Erythroblast (primary cell): ENCODE results near the gene CLRN3.

ENCODE experiments used
- DNase-seq, 2 experiments: peaks; one replicate each; lab custom pipeline; 2025; lab: John Stamatoyannopoulos, UW
- GATA1 ChIP-seq: IDR thresholded peaks from 2 replicates; pipeline ENCODE4 v1.6.1; 2011; ENCODE audit warnings: low read depth, mild to moderate bottlenecking, control low read depth, low read length, moderate library complexity
- POLR2A ChIP-seq: IDR thresholded peaks from 2 replicates; pipeline ENCODE4 v1.6.1; 2011; ENCODE audit warnings: mild to moderate bottlenecking, low read length

CLRN3 gene

GRCh38 chr10:127896590-127896989 is 3.8 kb upstream of the CLRN3 start:
- TF ChIP-seq GATA1 (no peak), POLR2A (no peak)
- DNase-seq = no peak

- no peak for DNase-seq
- TF ChIP-seq POLR2A = no peak
- TF ChIP-seq GATA1 = no peak
Measured at GRCh38 chr10:127894146-127894545, 1.4 kb upstream of the CLRN3 start.

DNA sequence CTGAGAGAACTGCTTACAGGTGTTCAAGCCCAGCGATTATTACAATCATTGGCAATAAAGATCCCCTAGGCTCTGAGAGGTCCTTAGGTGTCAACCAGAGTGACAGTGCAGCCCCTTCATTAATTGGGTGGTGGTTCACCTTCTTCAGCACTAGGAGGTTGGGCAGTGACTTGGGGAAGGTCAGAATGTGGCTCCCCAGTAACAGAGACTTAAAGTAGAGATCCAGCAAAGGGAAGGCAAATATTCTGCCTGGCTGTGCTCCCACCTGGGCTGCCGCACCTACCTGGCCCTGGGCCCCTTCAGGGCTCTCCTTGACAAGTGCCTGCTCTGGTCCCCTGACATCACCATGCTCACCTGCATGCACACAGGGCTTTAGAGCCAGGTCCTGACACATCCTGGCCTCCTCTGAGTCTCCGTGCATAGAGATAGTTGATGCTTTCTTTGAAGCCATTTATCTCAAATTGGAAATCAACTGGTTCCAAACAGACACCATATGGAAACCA is 1.9 kb downstream of the CLRN3 start:
- TF ChIP-seq GATA1 = no peak
- TF ChIP-seq POLR2A = no peak
- DNase-seq = no peak

DNA sequence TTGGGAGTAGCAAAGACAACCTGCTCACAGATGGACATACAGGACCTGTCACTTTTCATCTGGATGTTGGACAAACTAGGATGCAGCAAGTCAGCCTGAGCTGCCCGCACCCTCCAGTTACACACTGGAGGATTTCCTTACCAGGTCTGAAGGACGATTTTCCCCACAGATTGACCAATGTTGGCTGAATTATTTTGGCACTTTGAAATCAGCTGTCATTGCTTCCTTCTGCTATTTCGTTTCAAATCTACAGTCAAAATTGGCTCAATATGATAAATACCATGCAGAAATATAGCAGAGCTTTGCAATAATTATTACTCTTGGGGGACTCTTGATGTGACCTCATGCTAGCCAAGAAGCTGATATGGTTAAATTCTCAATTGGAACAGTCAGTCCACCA is 2.5 kb downstream of the CLRN3 start:
- DNase-seq = no peak
- TF ChIP-seq GATA1 (no peak), POLR2A (no peak)

DNA sequence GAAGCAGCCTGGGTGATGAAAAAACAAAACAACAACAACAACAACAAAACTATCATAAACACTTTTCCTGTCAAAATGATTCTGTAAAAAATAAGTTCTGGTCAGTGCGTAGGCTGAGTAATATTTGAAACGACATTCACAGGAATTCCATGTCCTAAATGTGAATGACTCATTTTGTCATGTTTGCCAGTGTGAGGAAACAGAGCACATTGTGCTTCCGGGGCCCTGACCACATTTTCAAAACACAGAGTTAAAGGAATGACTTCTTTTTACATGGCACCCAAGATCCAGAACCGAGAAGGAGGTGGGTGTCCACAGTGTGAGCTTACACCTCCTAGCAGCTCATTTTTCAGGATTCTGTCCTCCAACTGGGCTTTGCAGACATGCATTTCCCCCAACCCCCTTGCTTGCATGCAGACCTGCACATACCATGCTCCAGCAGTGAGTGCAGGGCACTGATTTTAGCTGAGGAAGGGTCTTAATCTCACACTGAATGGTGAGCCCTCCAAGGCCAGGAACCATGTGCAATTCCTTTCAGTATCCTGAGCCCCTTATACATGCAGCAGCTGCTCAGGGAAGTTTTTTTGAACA is 3.0 kb downstream of the CLRN3 start:
- DNase-seq = no peak

GRCh38 chr10:127888521-127889312 is 4.0 kb downstream of the CLRN3 start:
- TF ChIP-seq GATA1 (no peak), POLR2A (no peak)
- no peak for DNase-seq

More for the DNA sequence above, 3.0 kb downstream of the CLRN3 start:
- no peak for TF ChIP-seq GATA1
- TF ChIP-seq POLR2A = no peak

- no peak for DNase-seq
- no peak for TF ChIP-seq POLR2A
- no peak for TF ChIP-seq GATA1
Measured at GRCh38 chr10:127887541-127888415, 5.0 kb downstream of the CLRN3 start.

- TF ChIP-seq POLR2A = no peak
- TF ChIP-seq GATA1 = no peak
Measured at GRCh38 chr10:127886371-127887051, 6.2 kb downstream of the CLRN3 start.

DNA sequence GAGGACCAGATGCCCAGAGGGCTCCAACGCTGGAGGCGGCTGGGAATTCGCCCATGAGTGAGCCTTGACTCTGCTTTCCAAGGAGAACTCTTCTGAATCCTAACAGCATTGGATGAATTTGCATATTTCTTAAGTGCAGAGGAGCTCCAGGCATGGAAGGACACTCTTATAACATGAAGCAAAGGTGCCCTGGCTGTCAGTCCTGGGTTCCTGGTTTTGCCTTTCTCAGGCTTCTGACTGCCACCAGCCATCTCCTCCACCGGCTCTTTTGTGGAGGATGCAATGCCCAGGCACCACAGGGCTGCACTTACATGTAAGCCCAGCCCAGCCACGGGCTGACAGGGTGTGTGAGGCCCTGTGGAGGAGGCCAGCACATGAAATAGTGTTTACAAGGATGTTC is 8.2 kb downstream of the CLRN3 start:
- no peak for DNase-seq
- no peak for TF ChIP-seq GATA1
- TF ChIP-seq POLR2A = no peak

More at GRCh38 chr10:127886371-127887051, 6.2 kb downstream of the CLRN3 start:
- no peak for DNase-seq

DNA sequence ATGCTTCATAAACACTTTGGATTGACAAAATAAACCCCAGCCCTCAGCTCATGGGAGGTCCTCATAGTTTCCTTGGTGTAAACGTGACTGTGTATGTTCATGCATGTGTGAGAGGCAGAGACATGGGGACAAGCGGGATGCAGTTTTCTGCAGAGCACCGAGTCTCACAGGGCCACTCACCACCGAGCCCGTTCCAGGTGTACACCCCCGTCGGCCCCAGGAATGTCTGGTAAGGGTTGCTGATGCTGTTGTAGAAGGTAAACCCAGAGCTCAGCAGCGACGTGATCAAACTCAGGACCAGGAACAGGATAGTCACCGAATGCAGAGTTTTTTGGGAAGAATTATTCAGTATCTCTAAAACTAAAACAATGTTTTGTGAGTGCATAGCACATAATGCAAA is 9.2 kb downstream of the CLRN3 start:
- no peak for TF ChIP-seq POLR2A
- no peak for TF ChIP-seq GATA1
- DNase-seq = no peak

DNA sequence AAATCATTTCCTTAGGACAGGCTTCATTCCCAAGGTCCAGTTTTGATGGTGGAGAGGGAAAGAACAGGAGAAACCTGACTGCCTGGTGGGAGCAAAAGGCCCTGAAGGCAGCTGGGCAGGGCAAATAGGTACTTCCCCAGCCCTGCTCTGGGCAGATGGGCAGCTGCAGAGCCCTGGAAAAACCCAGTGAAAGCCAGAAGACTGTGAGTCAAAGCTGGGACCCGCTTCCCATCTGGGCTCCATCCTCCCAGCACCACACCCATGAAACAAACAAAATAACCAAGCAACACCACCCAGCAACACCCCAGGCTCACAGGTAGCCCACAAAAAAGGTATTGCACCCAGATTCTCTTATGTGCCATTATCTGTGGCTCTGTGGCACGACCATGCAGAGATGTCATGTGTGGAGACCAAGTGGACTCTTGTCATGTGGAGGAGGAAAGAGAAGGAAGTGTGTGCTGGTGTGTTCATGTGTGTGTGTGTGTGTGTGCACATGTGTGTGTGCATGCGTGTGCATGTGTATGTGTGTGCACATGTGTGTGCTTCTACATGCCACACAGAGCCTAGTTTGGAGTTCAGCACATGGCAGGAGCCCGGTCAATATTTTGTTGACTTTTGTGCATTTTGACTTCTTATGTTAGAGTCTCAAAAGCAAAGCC is 9.8 kb downstream of the CLRN3 start:
- TF ChIP-seq POLR2A (no peak), GATA1 (no peak)
- no peak for DNase-seq

DNA sequence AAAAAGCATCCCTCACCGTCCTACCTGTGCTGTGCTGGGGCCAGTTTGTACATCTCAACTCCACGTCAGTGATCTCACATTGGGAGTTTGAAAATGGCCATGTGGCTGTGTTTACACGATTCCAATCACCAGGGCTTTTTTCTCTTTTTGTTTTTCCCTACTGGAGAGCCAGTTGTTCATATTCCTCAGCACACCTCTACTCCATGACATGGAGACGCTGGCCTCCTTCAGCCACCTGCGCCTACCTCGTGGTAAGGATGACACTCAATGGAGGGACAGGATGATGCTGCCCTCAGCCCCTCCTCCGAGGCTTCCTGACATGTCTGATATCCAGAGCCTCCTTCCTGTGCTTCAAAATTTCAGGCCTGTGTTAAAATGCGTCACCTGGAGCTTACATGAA is 10.3 kb downstream of the CLRN3 start:
- DNase-seq = no peak
- TF ChIP-seq GATA1 = no peak
- no peak for TF ChIP-seq POLR2A
